OCI-M1 (cell line): Measurements from ENCODE around the gene LEMD1.
"Not testable (repeated sequence)": the region's sequence is repeated elsewhere in the genome, so short reads cannot be mapped to it uniquely, and the experiment has no call there.

Experiments
- DNase-seq: peaks from one replicate; lab custom pipeline; 2025; lab: John Stamatoyannopoulos, UW

The LEMD1 gene

DNA sequence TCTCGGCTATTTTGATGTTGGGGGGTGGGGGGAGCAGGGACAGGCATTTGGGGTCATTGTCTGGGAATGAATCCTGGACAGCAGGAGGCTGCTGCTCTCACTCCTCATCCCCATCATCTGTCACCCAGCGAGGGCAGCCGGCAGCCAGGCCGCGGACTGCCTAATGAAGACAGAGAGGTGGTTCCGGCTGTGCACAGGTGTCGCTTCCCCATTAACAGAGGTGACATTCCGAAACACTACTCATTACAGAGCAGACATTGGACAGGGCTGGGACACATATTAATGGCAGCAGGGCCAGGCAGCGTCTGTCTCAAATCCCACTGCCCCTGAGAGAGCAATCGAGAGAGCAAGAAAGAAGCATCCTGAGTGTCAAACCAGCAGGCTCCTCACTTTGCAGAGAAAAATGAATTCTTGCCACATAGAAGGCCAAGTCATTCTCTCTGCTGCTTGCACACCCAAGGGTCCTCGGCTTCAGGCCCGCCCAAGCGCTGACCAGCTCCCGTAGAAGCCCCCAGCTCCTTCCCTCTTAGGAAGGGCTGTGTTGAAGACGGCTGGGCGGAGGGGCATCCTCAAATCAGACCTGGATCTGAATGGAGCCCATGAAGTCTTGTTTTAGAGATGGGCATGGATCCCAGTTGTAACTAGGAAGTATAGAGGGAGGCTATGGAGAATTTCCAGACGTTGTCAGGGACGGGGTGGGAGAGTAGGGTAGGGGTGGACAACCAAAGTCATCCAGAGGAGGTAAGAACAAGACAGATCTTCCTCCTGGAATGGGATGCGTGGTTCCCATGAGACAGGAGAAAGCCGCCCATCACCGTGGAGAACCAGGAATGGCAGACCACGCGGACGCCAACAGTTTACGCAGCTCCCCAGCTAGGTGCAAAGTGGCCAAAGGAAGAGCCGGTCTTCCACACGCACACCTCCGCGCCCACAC, 8.2 kb upstream of the LEMD1 start:
- no peak for DNase-seq

GRCh38 chr1:205424901-205425600, 3.2 kb upstream of the LEMD1 start:
- no peak for DNase-seq

- DNase-seq: no peak
These were observed 2.1 kb upstream of the LEMD1 start for GRCh38 chr1:205423814-205424399.

- no peak for DNase-seq
These were observed 1.3 kb upstream of the LEMD1 start for GRCh38 chr1:205422993-205423642.

GRCh38 chr1:205420938-205421337, 918 bp downstream of the LEMD1 start:
- DNase-seq: no peak

DNA sequence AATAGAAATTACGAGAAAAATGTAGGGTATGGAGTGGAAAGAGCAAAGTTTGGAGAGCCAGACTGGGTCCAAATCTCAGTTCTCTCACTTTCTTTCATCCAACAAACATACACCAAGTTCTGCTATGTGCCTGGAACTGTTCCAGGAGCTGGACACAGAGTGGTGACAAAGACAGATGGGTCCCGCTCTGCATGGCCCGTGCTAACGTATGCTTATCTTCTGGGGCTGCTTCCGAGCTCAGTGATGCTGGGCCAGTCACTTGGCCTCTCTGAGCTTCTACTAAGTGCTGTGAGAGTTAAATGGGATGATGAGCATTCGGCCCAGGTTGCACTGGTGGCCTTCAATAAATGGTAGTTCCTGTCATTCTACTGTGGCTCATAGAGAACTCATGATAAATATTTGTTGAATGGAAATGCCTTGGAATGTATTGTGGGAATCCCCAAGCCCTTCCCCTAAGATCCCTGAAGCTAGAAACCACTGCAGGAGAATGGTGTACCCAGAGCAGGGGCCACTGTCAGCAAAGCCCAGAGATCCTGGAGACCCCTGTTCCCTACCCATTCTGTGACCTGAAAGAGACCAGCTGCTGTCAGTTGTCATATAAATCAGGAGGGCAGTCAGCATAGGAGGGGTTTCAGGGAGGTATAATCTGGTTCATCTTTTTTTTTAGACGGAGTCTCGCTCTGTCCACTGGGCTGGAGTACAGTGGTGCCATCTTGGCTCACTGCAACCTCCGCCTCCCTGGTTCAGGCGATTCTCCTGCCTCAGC, 3.8 kb downstream of the LEMD1 start:
- DNase-seq: no peak

DNA sequence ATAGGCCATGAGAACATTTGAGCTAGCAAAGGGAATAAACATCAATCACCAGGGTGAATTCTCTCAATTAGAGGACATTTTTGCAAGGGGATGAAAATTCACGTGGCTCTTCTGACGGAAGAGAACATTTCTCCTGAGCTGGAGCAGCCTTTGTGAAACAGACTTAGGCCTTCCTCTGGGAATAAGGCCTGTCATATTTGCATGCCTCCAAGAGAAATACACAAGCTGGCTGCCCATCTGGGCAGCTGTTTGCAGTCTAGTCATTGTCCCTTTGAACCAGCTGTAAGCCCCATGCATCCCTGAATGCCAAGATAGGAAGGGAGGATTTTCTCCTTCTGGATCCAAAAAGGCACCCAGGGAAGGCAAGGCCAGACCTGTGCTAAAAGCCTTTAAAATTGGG, 5.5 kb downstream of the LEMD1 start:
- no peak for DNase-seq

DNA sequence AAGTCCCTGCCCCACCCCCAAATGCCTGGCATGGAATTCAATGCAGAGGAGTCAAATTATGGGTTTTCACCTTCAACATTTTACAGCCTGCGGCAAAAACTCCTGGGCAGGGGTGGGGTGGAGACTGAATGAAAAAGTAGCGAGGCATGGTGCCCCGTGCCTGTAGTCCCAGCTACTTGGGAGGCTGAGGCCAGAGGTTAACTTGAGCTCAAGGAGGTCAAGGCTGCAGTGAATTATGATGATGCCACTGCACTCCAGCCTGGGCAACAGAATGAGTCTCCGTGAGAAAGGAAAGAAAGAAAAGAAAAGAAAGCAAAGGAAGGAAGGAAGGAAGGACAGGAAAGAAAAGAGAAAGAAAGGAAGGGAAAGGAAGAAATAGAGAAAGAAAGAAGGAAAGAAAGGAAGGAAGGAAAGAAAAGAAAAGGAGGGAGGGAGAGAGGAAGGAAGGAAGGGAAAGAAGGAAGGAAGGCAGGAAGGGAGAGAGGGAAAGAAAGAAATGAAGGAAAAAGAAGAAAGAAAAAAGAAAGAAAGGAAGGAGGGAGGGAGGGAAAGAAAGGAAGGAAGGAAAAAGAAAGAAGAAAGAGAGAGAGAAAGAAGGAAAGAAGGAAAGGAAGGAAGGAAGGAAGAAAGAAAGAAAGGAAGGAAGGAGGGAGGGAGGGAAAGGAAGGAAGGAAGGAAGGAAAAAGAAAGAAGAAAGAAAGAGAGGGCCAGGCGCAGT, 11.1 kb downstream of the LEMD1 start:
- DNase-seq: no peak

DNA sequence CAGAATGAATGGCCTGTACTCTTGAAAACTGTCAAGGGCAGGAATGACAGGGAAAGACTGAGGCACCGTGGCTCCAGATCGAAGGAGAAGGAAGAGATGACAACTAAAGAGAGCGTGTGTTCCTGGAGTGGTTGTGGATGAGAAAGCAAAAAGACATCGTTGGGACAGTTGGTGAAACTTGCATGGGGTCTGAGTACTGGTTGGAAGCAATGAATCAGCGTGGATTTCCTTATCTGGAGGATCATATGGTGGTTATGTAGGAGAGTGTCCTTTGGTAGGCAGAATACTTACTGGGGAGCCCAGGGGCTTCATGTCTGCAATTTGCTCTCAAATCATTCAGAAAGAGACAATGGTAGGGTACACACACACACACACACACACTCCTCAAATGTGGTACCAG, 13.9 kb downstream of the LEMD1 start:
- DNase-seq: peak; percentile 40

DNA sequence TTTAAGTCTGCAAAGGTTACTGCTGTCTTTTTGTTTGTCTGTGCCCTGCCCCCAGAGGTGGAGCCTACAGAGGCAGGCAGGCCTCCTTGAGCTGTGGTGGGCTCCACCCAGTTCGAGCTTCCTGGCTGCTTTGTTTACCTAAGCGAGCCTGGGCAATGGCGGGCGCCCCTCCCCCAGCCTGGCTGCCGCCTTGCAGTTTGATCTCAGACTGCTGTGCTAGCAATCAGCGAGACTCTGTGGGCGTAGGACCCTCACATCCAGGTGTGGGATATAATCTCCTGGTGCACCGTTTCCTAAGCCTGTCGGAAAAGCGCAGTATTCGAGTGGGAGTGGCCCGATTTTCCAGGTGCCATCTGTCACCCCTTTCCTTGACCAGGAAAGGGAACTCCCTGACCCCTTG, 15.6 kb downstream of the LEMD1 start:
- not testable (repeated sequence) for DNase-seq

- not testable (repeated sequence) for DNase-seq
These were observed 17.4 kb downstream of the LEMD1 start for GRCh38 chr1:205404484-205404883.

DNA sequence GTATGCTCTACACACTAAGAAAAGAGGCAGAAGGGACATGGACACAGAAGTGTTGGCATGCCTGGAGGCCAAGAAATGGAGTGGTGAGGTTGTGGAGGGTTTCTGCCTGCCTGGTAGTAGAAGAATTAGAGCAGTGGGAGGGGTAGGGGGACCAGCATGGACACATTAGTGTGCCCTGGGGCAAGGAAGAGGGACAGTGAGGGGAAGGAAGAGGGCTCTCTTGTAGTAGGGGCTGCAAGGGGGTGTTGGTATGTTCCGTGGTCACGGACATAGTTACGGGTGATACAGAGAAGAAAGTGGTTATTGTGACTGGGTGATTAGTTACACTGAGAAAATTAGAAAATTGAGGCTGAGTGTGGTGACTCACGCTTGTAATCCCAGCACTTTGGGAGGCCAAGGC, 23.3 kb downstream of the LEMD1 start:
- no peak for DNase-seq

GRCh38 chr1:205396967-205397616, 24.8 kb downstream of the LEMD1 start:
- DNase-seq: peak; percentile 76

GRCh38 chr1:205395616-205396015, 26.2 kb downstream of the LEMD1 start:
- DNase-seq: no peak

DNA sequence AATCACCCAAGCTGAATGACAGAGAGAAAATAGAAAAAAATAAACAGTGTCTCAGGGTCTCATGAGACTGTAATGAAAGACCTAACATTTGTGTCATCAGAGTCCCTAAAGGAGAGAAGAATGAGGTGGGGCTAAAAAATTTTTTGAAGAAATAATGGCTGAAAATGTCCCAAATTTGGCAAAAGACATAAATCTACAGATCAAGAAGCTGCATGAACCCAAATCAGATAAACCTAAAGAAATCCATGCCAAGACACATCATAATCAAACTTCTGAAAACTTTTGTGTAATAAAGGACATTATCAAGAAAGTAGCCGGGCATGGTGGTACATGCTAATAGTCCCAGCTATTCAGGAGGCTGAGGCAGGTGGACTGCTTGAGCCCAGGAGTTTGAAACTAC, 29.2 kb downstream of the LEMD1 start:
- DNase-seq: no peak

DNA sequence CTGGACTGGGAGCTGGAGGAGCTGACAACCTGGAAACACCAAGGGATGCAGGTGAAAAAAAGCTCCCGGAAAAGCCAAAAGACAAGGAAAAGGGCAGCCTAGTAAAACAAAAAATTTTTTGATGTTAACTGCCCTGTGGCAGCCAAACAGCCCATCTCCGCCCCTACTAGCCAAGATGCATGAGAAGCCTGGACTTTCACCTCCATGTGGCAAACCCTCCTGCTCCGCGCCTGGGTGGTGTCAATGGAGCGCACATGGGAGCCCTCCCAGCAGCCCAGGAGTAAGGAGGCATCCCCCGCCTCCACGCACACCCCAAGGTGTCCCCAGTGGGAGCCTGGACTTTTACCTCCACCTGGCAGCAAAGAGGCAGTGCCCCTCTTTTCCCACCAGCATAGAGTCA, 30.5 kb downstream of the LEMD1 start:
- DNase-seq: no peak

GRCh38 chr1:205387845-205388244, 34.0 kb downstream of the LEMD1 start:
- no peak for DNase-seq

DNA sequence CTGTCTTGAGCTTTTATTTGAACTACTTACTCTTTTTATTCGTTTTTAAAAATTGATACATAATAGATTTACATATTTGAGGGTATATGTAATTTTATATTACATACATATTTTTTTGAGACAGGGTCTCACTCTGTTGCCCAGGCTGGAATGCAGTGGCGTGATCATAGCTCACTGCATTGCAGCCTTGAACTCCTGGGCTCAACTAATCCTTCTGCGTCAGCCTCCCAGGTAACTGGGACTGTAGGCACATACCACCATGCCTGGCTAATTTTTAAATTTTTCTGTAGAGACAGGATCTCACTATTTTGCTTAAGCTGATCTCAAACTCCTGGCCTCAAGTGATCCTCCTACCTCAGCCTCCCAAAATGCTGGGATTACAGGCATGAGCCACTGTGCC, 38.9 kb downstream of the LEMD1 start:
- not testable (repeated sequence) for DNase-seq

- no peak for DNase-seq
These were observed 39.3 kb downstream of the LEMD1 start for GRCh38 chr1:205382561-205382960.

- DNase-seq: no peak
These were observed 40.6 kb downstream of the LEMD1 start for GRCh38 chr1:205381305-205381704.
